Vagina (tissue), 2 donors: Measurements from ENCODE around the gene FAM210B.

ENCODE experiments used
- POLR2A ChIP-seq, 2 donors: fragments of 450-650 bp; IDR thresholded peaks; one replicate each; pipeline ENCODE4 v1.6.1; 2017; ENCODE audit warnings: antibody characterized with exemption in 2 of 2, mild to moderate bottlenecking in 2 of 2, moderate library complexity in 2 of 2
- POLR2AphosphoS5 ChIP-seq, 2 donors: sonication (generic); formaldehyde crosslinking; IDR thresholded peaks; one replicate each; pipeline ENCODE4 v1.9.0; 2017; ENCODE audit warnings: antibody characterized with exemption in 2 of 2, mild to moderate bottlenecking in 2 of 2, low read depth in 1 of 2; ENCODE audit not compliant: insufficient read depth in 1 of 2
- TF ChIP-seq, protein P1 (sequence below), 3 experiments: fragments of 450-650 bp in 2 of 3; fragments of 200-600 bp in 1 of 3; sonication (generic) in 1 of 3; IDR thresholded peaks; one replicate each; pipeline ENCODE4 v1.5.1; 2017 to 2019; ENCODE audit warnings: antibody characterized with exemption in 3 of 3, mild to moderate bottlenecking in 2 of 3, moderate library complexity in 2 of 3

DNA sequence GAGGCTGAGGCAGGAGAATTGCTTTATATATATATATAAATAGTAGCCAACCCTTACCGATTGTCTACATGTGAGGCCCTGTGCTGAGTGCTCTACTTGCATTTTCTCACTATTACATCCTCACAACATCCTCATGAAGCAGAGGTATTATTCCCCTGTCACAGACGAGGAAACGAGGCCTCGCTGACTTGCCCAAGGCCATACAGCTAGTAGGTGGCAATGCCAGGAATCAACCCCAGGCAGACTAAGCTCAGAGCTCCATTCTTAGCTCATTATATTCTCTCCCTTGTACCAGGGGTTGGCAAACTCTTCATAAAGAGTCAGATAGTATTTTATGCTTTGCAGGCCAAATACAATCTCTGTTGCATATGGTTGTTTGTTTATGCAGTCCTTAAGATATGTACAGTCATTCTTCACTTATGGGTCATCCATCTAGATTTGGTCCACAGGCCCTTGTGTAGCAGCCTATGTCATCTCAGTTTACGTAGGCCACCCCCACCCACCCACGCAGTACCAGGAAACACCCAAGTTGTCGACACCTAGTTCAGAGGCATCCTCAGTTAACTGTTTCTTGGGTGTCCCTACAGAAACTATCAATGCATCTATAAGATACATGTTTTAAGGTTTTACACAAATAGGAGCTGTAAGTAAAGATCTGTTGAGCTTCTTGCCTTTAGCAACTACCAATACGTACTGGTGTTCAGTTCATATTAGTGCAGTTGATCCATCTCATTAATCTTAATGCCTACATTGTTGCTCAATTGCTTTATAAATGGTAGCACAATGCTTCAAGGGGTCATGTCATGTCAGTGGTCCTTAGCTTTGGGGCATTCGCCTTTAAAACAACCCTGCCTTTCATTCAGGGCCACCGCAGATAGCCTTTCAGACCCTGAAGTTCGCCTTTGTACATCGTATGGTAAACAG lies 56.3 kb downstream of the FAM210B start:
- TF ChIP-seq, protein P1, sequence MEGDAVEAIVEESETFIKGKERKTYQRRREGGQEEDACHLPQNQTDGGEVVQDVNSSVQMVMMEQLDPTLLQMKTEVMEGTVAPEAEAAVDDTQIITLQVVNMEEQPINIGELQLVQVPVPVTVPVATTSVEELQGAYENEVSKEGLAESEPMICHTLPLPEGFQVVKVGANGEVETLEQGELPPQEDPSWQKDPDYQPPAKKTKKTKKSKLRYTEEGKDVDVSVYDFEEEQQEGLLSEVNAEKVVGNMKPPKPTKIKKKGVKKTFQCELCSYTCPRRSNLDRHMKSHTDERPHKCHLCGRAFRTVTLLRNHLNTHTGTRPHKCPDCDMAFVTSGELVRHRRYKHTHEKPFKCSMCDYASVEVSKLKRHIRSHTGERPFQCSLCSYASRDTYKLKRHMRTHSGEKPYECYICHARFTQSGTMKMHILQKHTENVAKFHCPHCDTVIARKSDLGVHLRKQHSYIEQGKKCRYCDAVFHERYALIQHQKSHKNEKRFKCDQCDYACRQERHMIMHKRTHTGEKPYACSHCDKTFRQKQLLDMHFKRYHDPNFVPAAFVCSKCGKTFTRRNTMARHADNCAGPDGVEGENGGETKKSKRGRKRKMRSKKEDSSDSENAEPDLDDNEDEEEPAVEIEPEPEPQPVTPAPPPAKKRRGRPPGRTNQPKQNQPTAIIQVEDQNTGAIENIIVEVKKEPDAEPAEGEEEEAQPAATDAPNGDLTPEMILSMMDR (IDR thresholded peaks at IDR 0.05): no peak
- TF ChIP-seq POLR2A (IDR thresholded peaks at IDR 0.05) (no peak), POLR2AphosphoS5 (IDR thresholded peaks at IDR 0.05; ENCODE audit: insufficient read depth in 1 of 2, low read depth in 1 of 2) (no peak)
